HEK293 (cell line): Measurements from ENCODE around the gene GIPC2.

Experiments
- CTCF ChIA-PET: fragments of 350-600 bp; formaldehyde crosslinking; extraction: SDS; loops from one replicate; lab custom pipeline; 2021; ENCODE audit warnings: antibody characterized with exemption; lab: Yijun Ruan, JAX
- POLR2A ChIA-PET: fragments of 300-600 bp; formaldehyde crosslinking; extraction: SDS; loops from one replicate; lab custom pipeline; 2020; ENCODE audit warnings: antibody characterized with exemption, inconsistent platforms; lab: Yijun Ruan, JAX
- H3K27ac ChIP-seq: fragments of 200-500 bp; sonication (Bioruptor generic); 2 replicates; pipeline ENCODE4 v1.5.1; 2014; ENCODE audit warnings: low read depth, low read length, control low read depth, inconsistent platforms; ENCODE audit errors: extremely low read depth
- H3K36me3 ChIP-seq, 2 experiments: fragments of 200-500 bp in 1 of 2; sonication (Bioruptor generic) in 1 of 2; 1 replicate in 1 of 2; 2 replicates in 1 of 2; pipeline ENCODE4 v1.5.1; 2014 to 2017; ENCODE audit warnings: inconsistent platforms in 2 of 2, low read length in 2 of 2; ENCODE audit not compliant: control insufficient read depth in 2 of 2, insufficient read depth in 1 of 2
- H3K4me1 ChIP-seq: fragments of 200-500 bp; sonication (Bioruptor generic); 2 replicates; pipeline ENCODE4 v1.5.1; 2014; ENCODE audit warnings: mild to moderate bottlenecking, low read length, inconsistent platforms; ENCODE audit not compliant: control insufficient read depth, insufficient read depth
- H3K4me3 ChIP-seq: 2 replicates; pipeline ENCODE4 v1.5.1; 2011; ENCODE audit warnings: low read depth, mild to moderate bottlenecking, control low read depth, low read length, moderate library complexity
- H3K9me3 ChIP-seq: fragments of 200-500 bp; sonication (Bioruptor generic); 2 replicates; pipeline ENCODE4 v1.5.1; 2014; ENCODE audit warnings: low read depth, low read length, inconsistent platforms; ENCODE audit not compliant: control insufficient read depth, insufficient read depth
- ATF2 ChIP-seq: fragments of 450-650 bp; formaldehyde crosslinking; IDR thresholded peaks from 2 replicates; pipeline ENCODE4 v1.5.1; 2016; ENCODE audit warnings: missing biosample characterization, missing genetic modification characterization, low read depth
- GFI1B ChIP-seq: fragments of 450-650 bp; formaldehyde crosslinking; IDR thresholded peaks from 2 replicates; pipeline ENCODE4 v1.5.1; 2016; ENCODE audit warnings: missing biosample characterization, missing genetic modification characterization
- HOXC10 ChIP-seq: sonication (generic); formaldehyde crosslinking; IDR thresholded peaks from 2 replicates; pipeline ENCODE4 v1.8.1; 2023; ENCODE audit warnings: mild to moderate bottlenecking, missing genetic modification reagents
- KLF16 ChIP-seq: fragments of 450-650 bp; formaldehyde crosslinking; IDR thresholded peaks from 2 replicates; pipeline ENCODE4 v1.5.1; 2017; ENCODE audit warnings: missing biosample characterization, missing genetic modification characterization
- MEIS1 ChIP-seq: sonication (generic); formaldehyde crosslinking; IDR thresholded peaks from 2 replicates; pipeline ENCODE4 v1.8.1; 2022; ENCODE audit warnings: missing genetic modification reagents, mild to moderate bottlenecking, borderline replicate concordance
- SALL2 ChIP-seq: fragments of 450-650 bp; formaldehyde crosslinking; IDR thresholded peaks from 2 replicates; pipeline ENCODE4 v1.5.0; 2017; ENCODE audit warnings: missing biosample characterization, mild to moderate bottlenecking, missing genetic modification characterization, borderline replicate concordance
- SCRT2 ChIP-seq: fragments of 450-650 bp; formaldehyde crosslinking; IDR thresholded peaks from 2 replicates; pipeline ENCODE4 v1.5.1; 2016; ENCODE audit warnings: missing biosample characterization, missing genetic modification characterization
- TCF7L2 ChIP-seq: IDR thresholded peaks from 2 replicates; pipeline ENCODE4 v1.6.1; 2011; ENCODE audit warnings: low read depth, mild to moderate bottlenecking, inconsistent platforms, low read length, moderate library complexity, borderline replicate concordance
- ZBTB1 ChIP-seq: fragments of 450-650 bp; formaldehyde crosslinking; IDR thresholded peaks from 2 replicates; pipeline ENCODE4 v1.5.1; 2016; ENCODE audit warnings: missing biosample characterization, missing genetic modification characterization
- ZBTB21 ChIP-seq: fragments of 450-650 bp; formaldehyde crosslinking; IDR thresholded peaks from 2 replicates; pipeline ENCODE4 v1.5.1; 2017; ENCODE audit warnings: missing biosample characterization, missing genetic modification characterization
- ZFP37 ChIP-seq: fragments of 450-650 bp; formaldehyde crosslinking; IDR thresholded peaks from 2 replicates; pipeline ENCODE4 v1.5.1; 2016; ENCODE audit warnings: missing biosample characterization, missing genetic modification characterization
- ZNF184 ChIP-seq: fragments of 450-650 bp; IDR thresholded peaks from 2 replicates; pipeline ENCODE4 v1.5.1; 2018; ENCODE audit warnings: missing biosample characterization, mild to moderate bottlenecking, missing genetic modification characterization
- ZNF214 ChIP-seq: fragments of 450-650 bp; formaldehyde crosslinking; IDR thresholded peaks from 2 replicates; pipeline ENCODE4 v1.5.1; 2017; ENCODE audit warnings: missing biosample characterization, mild to moderate bottlenecking, missing genetic modification characterization, borderline replicate concordance
- ZNF37A ChIP-seq: fragments of 450-650 bp; IDR thresholded peaks from 2 replicates; pipeline ENCODE4 v1.5.1; 2018; ENCODE audit warnings: missing biosample characterization, missing genetic modification characterization
- ZNF513 ChIP-seq: fragments of 450-650 bp; IDR thresholded peaks from 2 replicates; pipeline ENCODE4 v1.5.1; 2018; ENCODE audit warnings: missing biosample characterization, missing genetic modification characterization
- ZNF624 ChIP-seq: fragments of 450-650 bp; formaldehyde crosslinking; IDR thresholded peaks from 2 replicates; pipeline ENCODE4 v1.5.1; 2017; ENCODE audit warnings: missing biosample characterization, missing genetic modification characterization
- ZNF704 ChIP-seq: fragments of 450-650 bp; formaldehyde crosslinking; IDR thresholded peaks from 2 replicates; pipeline ENCODE4 v1.5.1; 2016; ENCODE audit warnings: missing biosample characterization, missing genetic modification characterization
- ZNF776 ChIP-seq: fragments of 450-650 bp; formaldehyde crosslinking; IDR thresholded peaks from 2 replicates; pipeline ENCODE4 v1.5.0; 2017; ENCODE audit warnings: missing biosample characterization, missing genetic modification characterization, borderline replicate concordance
- ZNF792 ChIP-seq: fragments of 450-650 bp; formaldehyde crosslinking; IDR thresholded peaks from 2 replicates; pipeline ENCODE4 v1.5.1; 2016; ENCODE audit warnings: missing biosample characterization, missing genetic modification characterization
- TF ChIP-seq, protein P1 (sequence below): fragments of 450-650 bp; formaldehyde crosslinking; IDR thresholded peaks from 2 replicates; pipeline ENCODE4 v1.5.1; 2016; ENCODE audit warnings: missing biosample characterization, missing genetic modification characterization
- TF ChIP-seq, protein P2 (sequence below): fragments of 450-650 bp; formaldehyde crosslinking; IDR thresholded peaks from 2 replicates; pipeline ENCODE4 v1.5.1; 2016; ENCODE audit warnings: missing biosample characterization, missing genetic modification characterization

Gene GIPC2

DNA sequence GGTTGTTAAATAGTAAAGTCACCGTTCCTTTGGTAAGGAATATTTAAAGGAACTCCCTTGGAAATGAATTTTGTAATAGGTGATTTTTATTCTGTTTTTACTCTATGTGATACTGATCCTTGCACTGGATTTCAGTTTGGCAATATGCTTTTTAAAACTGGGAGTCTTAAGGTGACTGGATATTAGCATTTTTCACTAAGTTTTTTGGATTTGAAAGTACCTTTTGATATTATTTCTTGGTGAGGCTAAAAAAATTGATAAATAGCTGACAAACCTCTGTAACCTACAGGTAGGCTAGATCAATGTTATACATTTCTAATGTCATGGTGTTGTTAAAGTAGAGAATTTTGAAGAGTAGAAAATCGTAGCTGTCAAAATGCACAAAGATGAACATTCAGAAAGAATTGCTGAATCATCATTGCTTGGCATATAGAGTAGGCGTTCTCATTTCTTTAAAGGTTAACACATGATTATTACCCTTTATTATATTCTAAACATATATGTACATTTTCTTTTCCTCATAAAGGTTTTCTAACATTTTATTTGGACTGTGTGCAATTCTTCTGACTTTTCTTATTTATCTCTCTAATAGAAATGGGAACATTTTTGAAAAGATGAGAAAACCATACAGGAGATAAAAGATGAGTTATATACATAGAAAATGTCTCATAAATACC, 42.6 kb upstream of the GIPC2 start:
- CTCF ChIA-PET = interaction anchor here (0.7 to 1.2 kb wide), 3 partner anchors 23 to 883 kb away, joined by 3 to 4 read pairs (median 4); no protein-coding TSS in a partner anchor
- Histone ChIP-seq H3K4me3 (no peak overlapping the region), H3K27ac (no peak overlapping the region), H3K4me1 (peaks cover 14% of the 10 kb centered on the region), H3K36me3 (no peaks in the 10 kb centered on the region), H3K9me3 (no peaks in the 10 kb centered on the region)
- POLR2A ChIA-PET = interaction anchor here (0.7 to 5.7 kb wide), 8 partner anchors 8 to 320 kb away, joined by 3 to 137 read pairs (median 8); partner anchors contain the start of genes FUBP1 and ZZZ3
- TF ChIP-seq ZNF792 (no peak), ZFP37 (peak; percentile 18; the same call in 1 of the 2 replicates)

GRCh38 chr1:78003882-78004718, 41.7 kb upstream of the GIPC2 start:
- H3K4me1 ChIP-seq = peaks cover 14% of the 10 kb centered on the region
- peak overlapping the region; percentile 55 for H3K4me3 ChIP-seq
- no peaks in the 10 kb centered on the region; a peak in 1 of 3 replicates for H3K36me3 ChIP-seq
- H3K9me3 ChIP-seq = no peaks in the 10 kb centered on the region
- ChIA-PET POLR2A (interaction anchor here (0.8 to 5.7 kb wide), 22 partner anchors 9 to 470 kb away, joined by 3 to 137 read pairs (median 4); partner anchors contain the start of genes FUBP1, MIGA1, NEXN and ZZZ3), CTCF (interaction anchor here (0.5 to 3.8 kb wide), 5 partner anchors 24 to 110 kb away, joined by 3 to 42 read pairs (median 10); partner anchors contain the start of gene FUBP1)
- peak overlapping the region; percentile 92 for H3K27ac ChIP-seq
- 0 out of 2 replicates have a peak, but pooled peaks have one; percentile 24 for TF ChIP-seq ZNF513 (tag by site-specific recombination)
- TF ChIP-seq ZNF776 (tag by site-specific recombination) = no peak
- no peak for TF ChIP-seq MEIS1 (CRISPR knock-in tag)
- no peak for TF ChIP-seq ZBTB1 (tag by site-specific recombination)
- no peak for TF ChIP-seq ZBTB21
- TF ChIP-seq ZNF184 (tag by site-specific recombination) = no peak
- TF ChIP-seq ZNF624 = no peak
- no peak for TF ChIP-seq GFI1B
- no peak for TF ChIP-seq SALL2 (tag by site-specific recombination)
- no peak for TF ChIP-seq ZNF214
- no peak for TF ChIP-seq TCF7L2
- TF ChIP-seq HOXC10 (CRISPR knock-in tag) = no peak
- TF ChIP-seq ZNF704 (tag by site-specific recombination) = no peak
- TF ChIP-seq ATF2 (tag by site-specific recombination) = no peak
- no peak for TF ChIP-seq SCRT2
- no peak for TF ChIP-seq KLF16 (tag by site-specific recombination)
- TF ChIP-seq, protein P1, sequence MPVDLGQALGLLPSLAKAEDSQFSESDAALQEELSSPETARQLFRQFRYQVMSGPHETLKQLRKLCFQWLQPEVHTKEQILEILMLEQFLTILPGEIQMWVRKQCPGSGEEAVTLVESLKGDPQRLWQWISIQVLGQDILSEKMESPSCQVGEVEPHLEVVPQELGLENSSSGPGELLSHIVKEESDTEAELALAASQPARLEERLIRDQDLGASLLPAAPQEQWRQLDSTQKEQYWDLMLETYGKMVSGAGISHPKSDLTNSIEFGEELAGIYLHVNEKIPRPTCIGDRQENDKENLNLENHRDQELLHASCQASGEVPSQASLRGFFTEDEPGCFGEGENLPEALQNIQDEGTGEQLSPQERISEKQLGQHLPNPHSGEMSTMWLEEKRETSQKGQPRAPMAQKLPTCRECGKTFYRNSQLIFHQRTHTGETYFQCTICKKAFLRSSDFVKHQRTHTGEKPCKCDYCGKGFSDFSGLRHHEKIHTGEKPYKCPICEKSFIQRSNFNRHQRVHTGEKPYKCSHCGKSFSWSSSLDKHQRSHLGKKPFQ (tag by site-specific recombination) = no peak
- no peak for TF ChIP-seq ZNF37A (tag by site-specific recombination)
- TF ChIP-seq, protein P2, sequence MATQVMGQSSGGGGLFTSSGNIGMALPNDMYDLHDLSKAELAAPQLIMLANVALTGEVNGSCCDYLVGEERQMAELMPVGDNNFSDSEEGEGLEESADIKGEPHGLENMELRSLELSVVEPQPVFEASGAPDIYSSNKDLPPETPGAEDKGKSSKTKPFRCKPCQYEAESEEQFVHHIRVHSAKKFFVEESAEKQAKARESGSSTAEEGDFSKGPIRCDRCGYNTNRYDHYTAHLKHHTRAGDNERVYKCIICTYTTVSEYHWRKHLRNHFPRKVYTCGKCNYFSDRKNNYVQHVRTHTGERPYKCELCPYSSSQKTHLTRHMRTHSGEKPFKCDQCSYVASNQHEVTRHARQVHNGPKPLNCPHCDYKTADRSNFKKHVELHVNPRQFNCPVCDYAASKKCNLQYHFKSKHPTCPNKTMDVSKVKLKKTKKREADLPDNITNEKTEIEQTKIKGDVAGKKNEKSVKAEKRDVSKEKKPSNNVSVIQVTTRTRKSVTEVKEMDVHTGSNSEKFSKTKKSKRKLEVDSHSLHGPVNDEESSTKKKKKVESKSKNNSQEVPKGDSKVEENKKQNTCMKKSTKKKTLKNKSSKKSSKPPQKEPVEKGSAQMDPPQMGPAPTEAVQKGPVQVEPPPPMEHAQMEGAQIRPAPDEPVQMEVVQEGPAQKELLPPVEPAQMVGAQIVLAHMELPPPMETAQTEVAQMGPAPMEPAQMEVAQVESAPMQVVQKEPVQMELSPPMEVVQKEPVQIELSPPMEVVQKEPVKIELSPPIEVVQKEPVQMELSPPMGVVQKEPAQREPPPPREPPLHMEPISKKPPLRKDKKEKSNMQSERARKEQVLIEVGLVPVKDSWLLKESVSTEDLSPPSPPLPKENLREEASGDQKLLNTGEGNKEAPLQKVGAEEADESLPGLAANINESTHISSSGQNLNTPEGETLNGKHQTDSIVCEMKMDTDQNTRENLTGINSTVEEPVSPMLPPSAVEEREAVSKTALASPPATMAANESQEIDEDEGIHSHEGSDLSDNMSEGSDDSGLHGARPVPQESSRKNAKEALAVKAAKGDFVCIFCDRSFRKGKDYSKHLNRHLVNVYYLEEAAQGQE = peak; percentile 47
